Measurements from ENCODE around the gene ADSS2.

The ADSS2 gene

GRCh38 chr1:244447552-244447951 is 4.2 kb downstream of the ADSS2 start:
- TF ChIP-seq Cebpa-rat (IDR thresholded peaks at IDR 0.05), result no peak
- no peak overlapping the region for H3K4me2 ChIP-seq
- H3K4me1 ChIP-seq, result peaks cover 27% of the 10 kb centered on the region
- peaks cover 72% of the 10 kb centered on the region for H4K20me1 ChIP-seq
- no peak overlapping the region for H3K4me3 ChIP-seq
- H3K9ac ChIP-seq, result no peak overlapping the region
- H3K36me3 ChIP-seq, result peaks cover 29% of the 10 kb centered on the region
- peaks cover 5% of the 10 kb centered on the region; the same call in 1 of the 2 replicates for H3K9me3 ChIP-seq
- H3K27me3 ChIP-seq, result no peaks in the 10 kb centered on the region
- no peak overlapping the region for H3K27ac ChIP-seq

GRCh38 chr1:244447024-244447423 is 4.7 kb downstream of the ADSS2 start:
- Histone ChIP-seq H3K27me3 (no peaks in the 10 kb centered on the region), H3K4me3 (no peak overlapping the region), H3K4me1 (peaks cover 24% of the 10 kb centered on the region), H3K27ac (no peak overlapping the region), H3K36me3 (peaks cover 29% of the 10 kb centered on the region), H3K4me2 (no peak overlapping the region), H4K20me1 (peaks cover 78% of the 10 kb centered on the region), H3K9me3 (peaks cover 5% of the 10 kb centered on the region; the same call in 1 of the 2 replicates), H3K9ac (no peak overlapping the region)
- TF ChIP-seq Cebpa-rat (IDR thresholded peaks at IDR 0.05), result no peak

GRCh38 chr1:244445320-244446181 is 6.2 kb downstream of the ADSS2 start:
- Histone ChIP-seq H3K27me3 (no peaks in the 10 kb centered on the region), H3K9ac (no peak overlapping the region), H3K4me1 (peaks cover 23% of the 10 kb centered on the region), H3K36me3 (peaks cover 29% of the 10 kb centered on the region), H3K27ac (no peak overlapping the region), H3K4me3 (no peak overlapping the region), H4K20me1 (peaks cover 91% of the 10 kb centered on the region), H3K4me2 (no peak overlapping the region), H3K9me3 (peaks cover 5% of the 10 kb centered on the region; the same call in 1 of the 2 replicates)
- no peak for TF ChIP-seq Cebpa-rat (IDR thresholded peaks at IDR 0.05)

- peaks cover 33% of the 10 kb centered on the region for H3K36me3 ChIP-seq
- H3K4me1 ChIP-seq, result peaks cover 16% of the 10 kb centered on the region
- H3K9me3 ChIP-seq, result peaks cover 5% of the 10 kb centered on the region; the same call in 1 of the 2 replicates
- H3K27me3 ChIP-seq, result no peaks in the 10 kb centered on the region
- H3K4me3 ChIP-seq, result no peak overlapping the region
- peaks cover 92% of the 10 kb centered on the region for H4K20me1 ChIP-seq
- no peak overlapping the region for H3K27ac ChIP-seq
- no peak for TF ChIP-seq Cebpa-rat (IDR thresholded peaks at IDR 0.05)
- H3K9ac ChIP-seq, result no peak overlapping the region
- H3K4me2 ChIP-seq, result no peak overlapping the region
These were observed 6.9 kb downstream of the ADSS2 start for GRCh38 chr1:244444854-244445253.

GRCh38 chr1:244442850-244443249 is 8.9 kb downstream of the ADSS2 start:
- no peak for TF ChIP-seq Cebpa-rat (IDR thresholded peaks at IDR 0.05)
- Histone ChIP-seq H3K9me3 (peaks cover 5% of the 10 kb centered on the region; the same call in 1 of the 2 replicates), H3K36me3 (peaks cover 29% of the 10 kb centered on the region), H4K20me1 (peaks cover 93% of the 10 kb centered on the region), H3K4me3 (no peak overlapping the region), H3K27ac (no peak overlapping the region), H3K27me3 (no peaks in the 10 kb centered on the region), H3K4me2 (no peak overlapping the region), H3K4me1 (no peaks in the 10 kb centered on the region), H3K9ac (no peak overlapping the region)

- Histone ChIP-seq H3K4me3 (no peak overlapping the region), H3K9ac (no peak overlapping the region), H3K36me3 (peaks cover 47% of the 10 kb centered on the region), H3K27ac (no peak overlapping the region), H3K4me2 (no peak overlapping the region), H3K4me1 (no peaks in the 10 kb centered on the region), H3K9me3 (peaks cover 5% of the 10 kb centered on the region; the same call in 1 of the 2 replicates), H4K20me1 (peaks cover 88% of the 10 kb centered on the region), H3K27me3 (no peaks in the 10 kb centered on the region)
- TF ChIP-seq Cebpa-rat (IDR thresholded peaks at IDR 0.05), result no peak
These were observed 12.2 kb downstream of the ADSS2 start for GRCh38 chr1:244439391-244440032.

- Histone ChIP-seq H3K36me3 (peaks cover 53% of the 10 kb centered on the region), H3K4me1 (no peaks in the 10 kb centered on the region), H4K20me1 (peaks cover 81% of the 10 kb centered on the region), H3K4me3 (no peak overlapping the region), H3K9ac (no peak overlapping the region), H3K27me3 (no peaks in the 10 kb centered on the region), H3K27ac (no peak overlapping the region), H3K9me3 (no peaks in the 10 kb centered on the region), H3K4me2 (no peak overlapping the region)
- TF ChIP-seq Cebpa-rat (IDR thresholded peaks at IDR 0.05), result no peak
These were observed 14.6 kb downstream of the ADSS2 start for GRCh38 chr1:244437086-244437468.

- Histone ChIP-seq H3K4me2 (no peak overlapping the region), H3K27ac (no peak overlapping the region), H3K27me3 (no peaks in the 10 kb centered on the region), H3K4me1 (no peaks in the 10 kb centered on the region), H3K4me3 (no peak overlapping the region), H3K9me3 (no peaks in the 10 kb centered on the region), H3K9ac (no peak overlapping the region), H4K20me1 (peaks cover 76% of the 10 kb centered on the region), H3K36me3 (peaks cover 57% of the 10 kb centered on the region)
- no peak for TF ChIP-seq Cebpa-rat (IDR thresholded peaks at IDR 0.05)
These were observed 15.2 kb downstream of the ADSS2 start for GRCh38 chr1:244436336-244437085.

- H3K27ac ChIP-seq, result no peak overlapping the region
- no peaks in the 10 kb centered on the region for H3K9me3 ChIP-seq
- H3K4me3 ChIP-seq, result no peak overlapping the region
- no peaks in the 10 kb centered on the region for H3K4me1 ChIP-seq
- no peak overlapping the region for H3K9ac ChIP-seq
- no peaks in the 10 kb centered on the region for H3K27me3 ChIP-seq
- no peak for TF ChIP-seq Cebpa-rat (IDR thresholded peaks at IDR 0.05)
- no peak overlapping the region for H3K4me2 ChIP-seq
- peaks cover 66% of the 10 kb centered on the region for H3K36me3 ChIP-seq
- peaks cover 68% of the 10 kb centered on the region for H4K20me1 ChIP-seq
These were observed 16.0 kb downstream of the ADSS2 start for GRCh38 chr1:244435562-244436205.
